GM12864 (cell line): ENCODE data around the gene DLGAP4.
"Not testable (repeated sequence)": the region's sequence is repeated elsewhere in the genome, so short reads cannot be mapped to it uniquely, and the experiment has no call there.

Experiments used
- DNase-seq: peaks from one replicate; pipeline ENCODE4 v3.0.0-alpha.2; 2011; ENCODE audit warnings: low read depth
- H3K4me3 ChIP-seq: 2 replicates; pipeline ENCODE4 v1.5.1; 2011; ENCODE audit warnings: mild to moderate bottlenecking, low read depth, low read length, control low read depth
- CTCF ChIP-seq: IDR thresholded peaks from 2 replicates; pipeline ENCODE4 v1.5.1; 2011; ENCODE audit warnings: low read depth, mild to moderate bottlenecking, moderate library complexity, low read length, control low read depth, inconsistent platforms; ENCODE audit errors: missing control alignments

The DLGAP4 gene

DNA sequence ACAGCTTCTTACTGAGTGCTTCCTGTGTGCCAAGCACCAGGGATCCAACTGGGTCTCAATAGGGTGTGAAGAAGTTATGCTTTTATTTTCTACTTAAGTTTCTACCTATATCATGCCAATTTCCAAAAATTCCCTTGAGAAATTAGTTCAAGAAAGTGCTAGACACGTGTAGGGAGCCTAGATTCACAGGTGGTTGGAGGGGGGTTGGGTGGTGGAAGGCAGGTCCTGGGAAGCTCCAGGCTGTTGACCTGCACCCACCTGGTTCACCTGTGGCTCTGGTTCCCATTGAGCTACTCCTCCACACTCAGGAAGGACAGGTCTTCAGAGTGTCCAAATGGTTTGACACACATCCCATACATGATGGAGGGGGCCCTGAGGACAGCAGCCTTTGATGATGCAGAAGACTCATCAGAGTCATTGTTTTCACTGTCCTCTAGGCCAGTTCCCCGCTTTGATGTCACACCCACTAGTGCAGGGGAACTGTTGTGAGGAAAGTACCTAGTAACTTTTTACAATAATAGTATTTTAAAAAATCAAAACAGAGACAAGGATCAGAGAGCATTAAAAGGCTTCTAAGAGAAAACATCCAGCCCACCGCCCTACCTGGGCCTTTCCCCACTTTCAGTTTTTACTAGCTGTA, 195.3 kb downstream of the DLGAP4 start:
- no peak for TF ChIP-seq CTCF
- DNase-seq: no peak
- H3K4me3 ChIP-seq: no peak overlapping the region

DNA sequence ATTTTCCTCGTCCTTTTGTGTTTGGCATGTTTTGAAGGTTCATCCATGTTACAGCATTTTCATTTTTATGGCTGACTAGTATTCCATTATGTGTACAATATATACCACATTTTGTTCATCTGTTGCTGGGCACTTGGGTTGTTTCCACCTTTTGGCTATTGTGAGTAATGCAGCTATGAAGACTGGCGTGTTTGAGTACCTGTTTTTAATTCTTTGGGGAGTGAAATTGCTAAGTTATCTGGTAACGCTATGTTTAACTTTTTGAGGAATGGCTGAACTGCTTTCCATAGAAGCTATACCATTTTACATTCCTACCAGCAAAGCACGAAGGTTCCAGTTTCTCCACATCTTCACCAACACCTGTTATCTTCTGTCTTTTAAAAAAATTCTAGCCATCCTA, 198.2 kb downstream of the DLGAP4 start:
- TF ChIP-seq CTCF: no peak
- no peak overlapping the region for H3K4me3 ChIP-seq
- DNase-seq: no peak

DNA sequence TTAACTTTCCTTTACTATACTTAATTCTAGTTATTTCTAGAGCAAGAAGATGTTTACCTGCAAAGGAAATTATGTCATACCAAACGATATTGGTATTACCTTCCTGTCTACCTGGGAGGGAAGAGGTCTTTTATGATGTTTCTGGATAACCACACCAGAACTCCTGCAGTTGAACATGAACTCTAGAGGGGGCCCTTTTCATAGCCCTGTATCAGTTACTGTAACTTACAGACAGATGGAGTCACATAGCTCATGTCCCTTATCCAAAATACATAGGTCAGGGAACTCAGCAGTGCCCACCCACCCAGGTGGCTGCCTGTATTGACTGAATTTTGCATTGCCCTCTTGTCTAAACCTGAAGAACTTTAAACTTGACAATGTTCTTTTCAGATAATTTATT, 200.1 kb downstream of the DLGAP4 start:
- peak; percentile 24 for TF ChIP-seq CTCF
- DNase-seq: no peak
- H3K4me3 ChIP-seq: no peak overlapping the region

DNA sequence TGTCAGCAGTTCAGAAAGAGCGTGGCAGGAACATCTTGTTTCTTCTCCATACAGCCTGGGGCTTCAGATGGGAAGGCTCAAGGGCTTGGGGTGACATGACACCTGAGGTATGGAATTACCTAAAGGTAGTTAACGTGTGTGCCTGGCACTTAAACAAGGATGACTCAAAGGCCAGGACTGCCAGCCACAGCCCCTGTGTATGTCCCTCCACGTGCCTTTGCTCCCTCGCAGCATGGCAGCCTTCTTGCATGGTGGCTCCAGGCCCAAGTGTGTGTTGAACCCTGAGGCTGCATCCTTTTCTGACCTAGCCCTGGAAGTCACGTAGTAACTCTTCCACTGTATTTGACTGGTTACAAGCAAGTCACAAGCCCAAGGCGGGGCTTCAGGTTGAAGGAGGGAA, 201.6 kb downstream of the DLGAP4 start:
- TF ChIP-seq CTCF: no peak
- H3K4me3 ChIP-seq: no peak overlapping the region
- DNase-seq: no peak

DNA sequence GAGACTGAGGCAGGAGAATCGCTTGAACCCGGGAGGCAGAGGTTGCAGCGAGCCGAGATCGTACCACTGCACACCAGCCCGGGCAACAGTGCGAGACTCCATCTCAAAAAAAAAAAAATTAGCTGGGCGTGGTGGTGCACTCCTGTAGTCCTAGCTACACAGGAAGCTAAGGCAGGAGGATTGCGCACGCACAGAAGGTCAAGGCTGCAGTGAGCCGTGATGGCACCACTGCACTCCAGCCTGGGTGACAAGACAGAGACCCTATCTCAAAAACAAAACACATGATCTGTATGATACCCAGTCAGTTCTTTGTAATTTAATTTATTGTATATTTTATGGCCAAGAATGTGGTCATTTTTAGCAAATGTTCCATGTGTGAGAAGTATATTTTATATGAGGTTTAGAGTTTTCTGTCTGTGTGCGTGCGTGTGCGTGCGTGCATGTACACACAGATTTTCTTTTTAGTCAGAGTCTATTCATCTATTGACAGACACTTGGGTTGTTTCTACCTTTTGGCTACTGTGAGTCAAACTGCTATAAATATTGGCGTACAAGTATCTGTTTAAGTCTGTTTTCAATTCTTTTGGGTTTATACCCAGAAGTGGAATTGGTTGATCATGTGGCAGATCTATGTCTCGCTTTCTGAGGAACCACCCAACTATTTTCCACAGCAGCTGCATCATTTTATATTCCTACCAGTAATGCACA, 213.0 kb downstream of the DLGAP4 start:
- DNase-seq: no peak
- TF ChIP-seq CTCF: no peak
- H3K4me3 ChIP-seq: no peak overlapping the region

GRCh38 chr20:36519944-36520343, 213.8 kb downstream of the DLGAP4 start:
- TF ChIP-seq CTCF: no peak
- no peak overlapping the region for H3K4me3 ChIP-seq
- DNase-seq: no peak

- no peak overlapping the region for H3K4me3 ChIP-seq
- TF ChIP-seq CTCF: no peak
- DNase-seq: no peak
Observed at GRCh38 chr20:36521526-36521925, 215.4 kb downstream of the DLGAP4 start.

GRCh38 chr20:36522412-36522811, 216.3 kb downstream of the DLGAP4 start:
- H3K4me3 ChIP-seq, DNase-seq: not testable (repeated sequence)
